HG02642 (cell line): Measurements from ENCODE around the gene CUX1.
"Not testable (repeated sequence)": the region's sequence is repeated elsewhere in the genome, so short reads cannot be mapped to it uniquely, and the experiment has no call there.

ENCODE experiments used
- ATAC-seq: cut with Tn5 transposase; IDR thresholded peaks from one replicate; pipeline ENCODE4 v1.9.1; 2021; ENCODE audit warnings: mild to moderate bottlenecking; ENCODE audit not compliant: unreplicated experiment, poor library complexity

CUX1 gene

GRCh38 chr7:101865455-101865854, 48.0 kb downstream of the CUX1 start:
- no peak for ATAC-seq

- ATAC-seq, result no peak
These were observed 48.9 kb downstream of the CUX1 start for GRCh38 chr7:101866328-101866727.

GRCh38 chr7:101867265-101867664, 49.8 kb downstream of the CUX1 start:
- no peak for ATAC-seq

GRCh38 chr7:101867681-101868080, 50.3 kb downstream of the CUX1 start:
- not testable (repeated sequence) for ATAC-seq

- ATAC-seq, result no peak
These were observed 50.9 kb downstream of the CUX1 start for GRCh38 chr7:101868191-101868950.

GRCh38 chr7:101869026-101869900, 51.8 kb downstream of the CUX1 start:
- ATAC-seq, result no peak

- no peak for ATAC-seq
These were observed 52.5 kb downstream of the CUX1 start for GRCh38 chr7:101869901-101870290.

- ATAC-seq, result no peak
These were observed 53.1 kb downstream of the CUX1 start for GRCh38 chr7:101870361-101871062.

- no peak for ATAC-seq
These were observed 53.9 kb downstream of the CUX1 start for GRCh38 chr7:101871351-101871750.

- ATAC-seq, result no peak
These were observed 56.6 kb downstream of the CUX1 start for GRCh38 chr7:101874028-101874427.

- ATAC-seq, result no peak
These were observed 57.9 kb downstream of the CUX1 start for GRCh38 chr7:101875283-101875846.

GRCh38 chr7:101877882-101878591, 60.6 kb downstream of the CUX1 start:
- no peak for ATAC-seq

GRCh38 chr7:101878938-101879337, 61.5 kb downstream of the CUX1 start:
- ATAC-seq, result no peak

GRCh38 chr7:101879565-101879964, 62.1 kb downstream of the CUX1 start:
- no peak for ATAC-seq

- no peak for ATAC-seq
These were observed 63.0 kb downstream of the CUX1 start for GRCh38 chr7:101880282-101881054.

- ATAC-seq, result no peak
These were observed 64.6 kb downstream of the CUX1 start for GRCh38 chr7:101882005-101882421.

GRCh38 chr7:101882595-101883564, 65.5 kb downstream of the CUX1 start:
- ATAC-seq, result no peak
